Breast epithelium (tissue), 3 donors: ENCODE results near the gene NUDT6.

Source experiments
- POLR2A ChIP-seq: fragments of 450-650 bp; IDR thresholded peaks from one replicate; pipeline ENCODE4 v1.6.1; 2016; ENCODE audit warnings: antibody characterized with exemption, mild to moderate bottlenecking, moderate library complexity
- POLR2AphosphoS5 ChIP-seq, 3 donors: sonication (generic); formaldehyde crosslinking; IDR thresholded peaks; one replicate each; pipeline ENCODE4 v1.6.1; 2017; ENCODE audit warnings: antibody characterized with exemption in 3 of 3
- TF ChIP-seq, protein P1 (sequence below), 3 donors: fragments of 450-650 bp; IDR thresholded peaks; one replicate each; pipeline ENCODE4 v1.5.1; 2016 to 2017; ENCODE audit warnings: antibody characterized with exemption in 3 of 3, mild to moderate bottlenecking in 3 of 3, moderate library complexity in 3 of 3

DNA sequence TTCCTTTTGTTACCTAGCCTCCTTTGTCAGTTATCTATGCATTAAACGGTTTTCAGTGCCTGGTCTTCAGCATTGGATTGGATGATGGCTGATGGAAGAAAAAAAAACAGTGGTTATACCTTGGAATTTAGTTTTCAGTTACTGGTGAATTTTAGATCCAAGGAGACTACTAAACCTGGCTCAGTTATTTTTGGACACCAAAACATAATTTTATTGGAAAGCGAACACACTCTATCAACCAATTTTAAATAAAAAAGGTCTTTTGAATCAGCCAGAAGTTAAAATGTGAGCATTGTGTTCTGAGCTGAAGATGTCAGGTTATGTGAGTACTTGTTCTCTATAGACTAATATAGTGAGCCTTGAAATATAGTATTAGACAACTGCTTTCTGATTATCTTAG lies 63.7 kb downstream of the NUDT6 start:
- TF ChIP-seq POLR2AphosphoS5 (IDR thresholded peaks at IDR 0.05) (no peak), POLR2A (no peak)
- TF ChIP-seq, protein P1, sequence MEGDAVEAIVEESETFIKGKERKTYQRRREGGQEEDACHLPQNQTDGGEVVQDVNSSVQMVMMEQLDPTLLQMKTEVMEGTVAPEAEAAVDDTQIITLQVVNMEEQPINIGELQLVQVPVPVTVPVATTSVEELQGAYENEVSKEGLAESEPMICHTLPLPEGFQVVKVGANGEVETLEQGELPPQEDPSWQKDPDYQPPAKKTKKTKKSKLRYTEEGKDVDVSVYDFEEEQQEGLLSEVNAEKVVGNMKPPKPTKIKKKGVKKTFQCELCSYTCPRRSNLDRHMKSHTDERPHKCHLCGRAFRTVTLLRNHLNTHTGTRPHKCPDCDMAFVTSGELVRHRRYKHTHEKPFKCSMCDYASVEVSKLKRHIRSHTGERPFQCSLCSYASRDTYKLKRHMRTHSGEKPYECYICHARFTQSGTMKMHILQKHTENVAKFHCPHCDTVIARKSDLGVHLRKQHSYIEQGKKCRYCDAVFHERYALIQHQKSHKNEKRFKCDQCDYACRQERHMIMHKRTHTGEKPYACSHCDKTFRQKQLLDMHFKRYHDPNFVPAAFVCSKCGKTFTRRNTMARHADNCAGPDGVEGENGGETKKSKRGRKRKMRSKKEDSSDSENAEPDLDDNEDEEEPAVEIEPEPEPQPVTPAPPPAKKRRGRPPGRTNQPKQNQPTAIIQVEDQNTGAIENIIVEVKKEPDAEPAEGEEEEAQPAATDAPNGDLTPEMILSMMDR (IDR thresholded peaks at IDR 0.05) = no peak
